Ramos (cell line): ENCODE data around the gene ETAA1.

Source experiments
- in situ Hi-C: fragments of 300-500 bp; cut with MboI; formaldehyde crosslinking; loops from one replicate; pipeline ENCODE4 v1.14.3; 2022; ENCODE audit warnings: low sequenced_read_pairs; ENCODE audit not compliant: unreplicated experiment

The ETAA1 gene

GRCh38 chr2:67436221-67436620, 39.1 kb downstream of the ETAA1 start:
- in situ Hi-C loops = no loop called here

DNA sequence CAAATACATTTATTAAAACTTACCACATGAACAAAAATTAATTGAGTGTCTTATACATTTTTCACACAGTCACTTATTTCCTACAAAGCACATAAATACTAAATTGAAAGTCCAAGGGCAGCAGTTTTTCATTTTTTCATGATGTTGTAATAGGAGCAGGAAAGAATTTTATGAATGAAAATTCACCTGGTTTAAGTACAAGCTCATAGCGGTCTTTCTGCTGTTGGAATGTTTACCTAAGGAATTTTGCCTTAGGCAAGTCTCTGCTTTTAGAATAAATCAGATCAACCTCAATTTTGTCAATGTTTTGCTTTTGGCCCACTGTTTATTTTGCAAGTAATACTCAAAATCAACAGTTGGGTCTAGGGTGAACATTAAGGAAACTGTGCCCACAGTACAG, 40.0 kb downstream of the ETAA1 start:
- in situ Hi-C loops = no loop called here

- in situ Hi-C loops = no loop called here
These were observed 41.2 kb downstream of the ETAA1 start for GRCh38 chr2:67438337-67438736.

DNA sequence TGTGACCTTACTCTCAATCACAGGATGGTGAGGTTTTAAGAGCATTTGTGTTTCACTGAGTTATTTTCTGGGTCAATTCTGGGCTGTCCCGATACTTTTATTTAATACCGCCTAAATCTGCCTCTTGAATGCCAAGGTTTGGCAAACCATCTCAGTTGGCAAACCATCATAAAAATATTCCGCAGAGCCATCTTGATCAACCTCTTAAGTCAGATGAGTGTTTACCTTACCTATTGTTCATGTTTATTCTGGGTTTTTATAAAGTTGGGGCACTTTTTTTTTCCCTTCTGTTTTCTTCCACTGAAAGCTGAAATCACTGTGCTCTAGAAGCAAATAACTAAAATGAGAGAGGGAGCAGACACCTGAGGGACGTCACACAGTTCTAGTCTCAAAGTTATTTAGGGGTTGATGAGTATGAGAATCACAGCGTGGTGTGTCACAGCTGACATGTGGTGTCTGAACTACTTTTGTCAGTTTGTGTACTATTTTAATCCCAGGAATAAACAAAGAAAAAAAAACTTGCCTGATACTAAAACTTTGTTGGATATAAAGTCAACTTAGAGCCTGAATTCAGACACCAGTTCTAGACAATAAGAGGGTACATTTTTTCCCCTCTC, 48.6 kb downstream of the ETAA1 start:
- in situ Hi-C loops = no loop called here

GRCh38 chr2:67446491-67446911, 49.4 kb downstream of the ETAA1 start:
- in situ Hi-C loops = no loop called here

DNA sequence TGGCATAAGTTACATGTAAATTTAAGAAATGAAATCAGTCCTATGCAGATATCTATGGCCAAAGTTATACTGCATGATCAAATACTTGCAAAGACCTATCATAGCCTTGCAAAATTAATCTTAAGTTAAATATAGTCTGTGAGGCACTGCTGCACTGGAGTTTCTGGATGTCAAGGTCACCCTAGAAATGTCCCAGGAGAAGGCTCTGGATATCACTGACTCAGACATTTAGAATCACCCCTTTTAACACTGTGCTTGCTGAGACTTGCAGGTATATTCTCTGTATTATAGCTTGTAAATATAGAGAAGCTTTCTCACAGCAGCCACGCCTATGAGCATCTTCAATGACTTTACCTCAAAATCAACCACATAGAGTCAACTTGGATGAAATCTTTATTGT, 51.5 kb downstream of the ETAA1 start:
- in situ Hi-C loops = no loop called here

DNA sequence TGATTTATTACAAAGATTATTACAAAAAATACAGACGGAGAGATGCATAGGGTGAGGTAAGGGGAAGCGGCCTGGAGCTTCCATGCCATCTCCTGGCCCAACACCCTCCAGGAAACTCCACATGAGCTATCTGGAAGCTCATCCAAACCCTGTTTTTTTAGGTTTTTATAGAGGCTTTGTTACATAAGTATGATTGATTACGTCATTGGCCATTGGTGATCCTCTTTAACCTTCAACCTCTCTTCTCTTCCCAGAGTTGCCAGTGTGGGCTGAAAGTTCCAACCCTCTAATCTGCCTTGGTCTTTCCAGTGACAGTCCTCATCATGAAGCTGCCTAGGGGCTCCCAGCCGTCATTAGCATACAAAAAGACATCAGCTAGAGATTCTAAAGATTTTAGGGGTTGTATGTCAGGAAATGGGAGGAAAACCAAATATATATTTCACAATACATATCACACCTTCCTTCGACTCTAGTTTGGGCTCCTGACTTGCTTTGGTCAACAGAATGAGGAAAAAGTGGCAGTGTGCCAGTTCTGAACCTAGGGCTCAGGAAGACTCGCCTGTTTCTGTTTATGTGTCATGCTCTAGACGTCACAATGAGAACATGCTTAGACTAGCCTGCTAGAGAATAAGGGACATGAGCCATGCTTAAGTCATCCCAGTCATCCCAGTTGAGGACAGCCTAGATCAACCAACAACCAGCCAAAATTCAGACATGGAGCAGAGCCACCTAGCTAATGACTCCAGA, 54.1 kb downstream of the ETAA1 start:
- in situ Hi-C loops = no loop called here

- in situ Hi-C loops = no loop called here
These were observed 56.2 kb downstream of the ETAA1 start for GRCh38 chr2:67453310-67453709.

GRCh38 chr2:67455219-67456142, 58.3 kb downstream of the ETAA1 start:
- in situ Hi-C loops = no loop called here

DNA sequence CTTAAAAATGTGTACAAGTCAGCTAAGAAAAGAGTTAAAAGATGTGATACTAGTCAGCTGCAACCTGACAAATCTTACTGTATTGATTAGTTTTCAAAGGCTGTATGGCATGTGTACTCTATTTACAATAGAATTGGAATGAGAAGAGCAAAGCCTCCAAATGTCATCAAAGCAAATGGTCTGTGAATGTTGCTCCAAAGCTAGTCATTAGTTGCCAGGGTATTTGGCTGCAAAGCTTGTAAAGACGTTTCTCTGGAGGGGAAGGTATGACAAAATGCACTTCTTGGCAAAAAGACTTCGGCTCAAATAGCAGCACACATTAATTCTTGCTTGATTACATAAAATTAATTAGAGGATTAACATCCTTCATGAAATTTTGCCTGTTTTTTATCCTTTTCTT, 59.3 kb downstream of the ETAA1 start:
- in situ Hi-C loops = no loop called here

GRCh38 chr2:67457699-67458098, 60.6 kb downstream of the ETAA1 start:
- in situ Hi-C loops = no loop called here

GRCh38 chr2:67459761-67460160, 62.6 kb downstream of the ETAA1 start:
- in situ Hi-C loops = no loop called here
